Kidney (tissue), 22 donors: ENCODE results near the gene MRPL44. TPM values are rescaled to one million over a fixed set of nuclear protein-coding genes. Genes with fewer than 3 reads are reported as not detected.

Experiments used
- DNase-seq, 5 donors: peaks; one replicate each; pipeline ENCODE4 v3.0.0-alpha.2; 2013 to 2020
- FAIRE-seq: peaks from 2 replicates; lab custom pipeline; 2012; peaks lifted over from hg19 to GRCh38; lab: Jason Lieb, UNC
- H3K27ac ChIP-seq, 2 donors: one replicate each; pipeline ENCODE4 v1.7.0; 2013; ENCODE audit warnings: low read depth in 2 of 2, low read length in 2 of 2, inconsistent platforms in 1 of 2
- H3K27me3 ChIP-seq: one replicate; pipeline ENCODE4 v1.7.1; 2013; ENCODE audit warnings: low read length, inconsistent platforms; ENCODE audit not compliant: control insufficient read depth, insufficient read depth
- H3K36me3 ChIP-seq, 3 donors: one replicate each; pipeline versions ENCODE4 v1.7.0 to v1.7.1; 2013; ENCODE audit warnings: low read length in 3 of 3, control low read depth in 1 of 3, inconsistent platforms in 1 of 3; ENCODE audit not compliant: insufficient read depth in 3 of 3, control insufficient read depth in 2 of 3
- H3K4me1 ChIP-seq, 3 donors: one replicate each; pipeline versions ENCODE4 v1.7.0 to v1.7.1; 2013; ENCODE audit warnings: low read length in 3 of 3, inconsistent platforms in 1 of 3, low read depth in 1 of 3; ENCODE audit not compliant: control insufficient read depth in 2 of 3, insufficient read depth in 2 of 3
- H3K4me3 ChIP-seq, 3 donors: one replicate each; pipeline versions ENCODE4 v1.7.0 to v1.8.1; 2013; ENCODE audit warnings: low read length in 3 of 3, control low read depth in 1 of 3, inconsistent platforms in 1 of 3
- H3K9ac ChIP-seq, 3 donors: one replicate each; pipeline versions ENCODE4 v1.7.0 to v1.7.1; 2013; ENCODE audit warnings: low read length in 3 of 3, control low read depth in 1 of 3, inconsistent platforms in 1 of 3
- H3K9me3 ChIP-seq, 3 donors: one replicate each; pipeline versions ENCODE4 v1.7.0 to v1.7.1; 2013; ENCODE audit warnings: low read length in 3 of 3, control low read depth in 1 of 3, inconsistent platforms in 1 of 3; ENCODE audit not compliant: control insufficient read depth in 2 of 3, insufficient read depth in 1 of 3
- intact Hi-C: fragments of 100-400 bp; cut with DNase I; formaldehyde crosslinking; loops from one replicate; pipeline ENCODE4 v1.11.1; 2022
- long read RNA-seq, 10 donors: library from polyadenylated mRNA in 1 of 10; unstranded in 1 of 10; transcript quantifications; one replicate each; pipeline ENCODE4 v2.0.0 and lab custom pipeline, GENCODE V29; 2021 to 2026
- polyA plus RNA-seq: library from polyadenylated mRNA; stranded (reverse); fragments of 350-450 nt; fragmentation: Illumina TruSeq; extraction: RNeasy Lipid Tissue Mini Kit (QIAGEN cat#74804); gene quantifications from one replicate; pipeline ENCODE4 v1.2.3, GENCODE V29; 2014; ENCODE audit warnings: low read depth, low replicate concordance; ENCODE audit not compliant: insufficient read depth
- total RNA-seq: library from RNA; stranded (reverse); fragmentation: NEBNext Ultra II Directional; extraction: Animal tissue kit (Norgen Biotek cat#: 25700); gene quantifications from one replicate; pipeline ENCODE4 v1.2.1, GENCODE V29; 2021
- TF ChIP-seq, protein P1 (sequence below): IDR thresholded peaks from 3 replicates; pipeline ENCODE4 v1.5.1; 2012; ENCODE audit warnings: mild to moderate bottlenecking, moderate library complexity, borderline replicate concordance; ENCODE audit not compliant: insufficient read depth; ENCODE audit errors: extremely low read depth
- donor health status: control.
- donor health status: control.
- donor health status: control.
- donor health status: control.
- donor health status: control.
- donor health status: DM: yes; HTN: yes; CAD: no.
- donor health status: Normal renal cell carcinoma (clear cell type).

Gene MRPL44
- total RNA-seq (24.2 TPM), polyA plus RNA-seq (52.7 TPM)
- long read RNA-seq, donor 1, transcript MRPL44-201 (4 exons, 1,748 nt), result major isoform, 9 of 9 reads
- long read RNA-seq, donor 1, partial matches to known transcripts, result 0 of 9 reads
- long read RNA-seq, donor 1, other reads (novel, unspliced or antisense), result 0 of 9 reads
- long read RNA-seq, donor 2, transcript MRPL44-201 (4 exons, 1,748 nt), result major isoform, 10 of 10 reads
- long read RNA-seq, donor 2, partial matches to known transcripts, result 0 of 10 reads
- long read RNA-seq, donor 2, other reads (novel, unspliced or antisense), result 0 of 10 reads
- long read RNA-seq, donor 3, transcript MRPL44-201 (4 exons, 1,748 nt), result major isoform, 17 of 22 reads
- long read RNA-seq, donor 3, partial matches to known transcripts, result 5 of 22 reads
- long read RNA-seq, donor 3, other reads (novel, unspliced or antisense), result 0 of 22 reads
- long read RNA-seq, donor 4, transcript MRPL44-201 (4 exons, 1,748 nt), result major isoform, 7 of 106 reads
- long read RNA-seq, donor 4, partial matches to known transcripts, result 48 of 106 reads
- long read RNA-seq, donor 4, other reads (novel, unspliced or antisense), result 51 of 106 reads
- long read RNA-seq, donor 5, result 0 reads
- long read RNA-seq, donor 6, transcript MRPL44-201 (4 exons, 1,748 nt), result major isoform, 7 of 7 reads
- long read RNA-seq, donor 6, partial matches to known transcripts, result 0 of 7 reads
- long read RNA-seq, donor 6, other reads (novel, unspliced or antisense), result 0 of 7 reads
- long read RNA-seq, donor 7, transcript MRPL44-201 (4 exons, 1,748 nt), result major isoform, 28 of 29 reads
- long read RNA-seq, donor 7, partial matches to known transcripts, result 0 of 29 reads
- long read RNA-seq, donor 7, other reads (novel, unspliced or antisense), result 1 of 29 reads
- long read RNA-seq, donor 8, transcript MRPL44-201 (4 exons, 1,748 nt), result major isoform, 9 of 16 reads
- long read RNA-seq, donor 8, partial matches to known transcripts, result 7 of 16 reads
- long read RNA-seq, donor 8, other reads (novel, unspliced or antisense), result 0 of 16 reads
- long read RNA-seq, donor 9, partial matches to known transcripts, result 0 of 2 reads
- long read RNA-seq, donor 9, other reads (novel, unspliced or antisense), result 0 of 2 reads
- long read RNA-seq, donor 10, transcript MRPL44-201 (4 exons, 1,748 nt), result major isoform, 6 of 6 reads
- long read RNA-seq, donor 10, partial matches to known transcripts, result 0 of 6 reads
- long read RNA-seq, donor 10, other reads (novel, unspliced or antisense), result 0 of 6 reads

DNA sequence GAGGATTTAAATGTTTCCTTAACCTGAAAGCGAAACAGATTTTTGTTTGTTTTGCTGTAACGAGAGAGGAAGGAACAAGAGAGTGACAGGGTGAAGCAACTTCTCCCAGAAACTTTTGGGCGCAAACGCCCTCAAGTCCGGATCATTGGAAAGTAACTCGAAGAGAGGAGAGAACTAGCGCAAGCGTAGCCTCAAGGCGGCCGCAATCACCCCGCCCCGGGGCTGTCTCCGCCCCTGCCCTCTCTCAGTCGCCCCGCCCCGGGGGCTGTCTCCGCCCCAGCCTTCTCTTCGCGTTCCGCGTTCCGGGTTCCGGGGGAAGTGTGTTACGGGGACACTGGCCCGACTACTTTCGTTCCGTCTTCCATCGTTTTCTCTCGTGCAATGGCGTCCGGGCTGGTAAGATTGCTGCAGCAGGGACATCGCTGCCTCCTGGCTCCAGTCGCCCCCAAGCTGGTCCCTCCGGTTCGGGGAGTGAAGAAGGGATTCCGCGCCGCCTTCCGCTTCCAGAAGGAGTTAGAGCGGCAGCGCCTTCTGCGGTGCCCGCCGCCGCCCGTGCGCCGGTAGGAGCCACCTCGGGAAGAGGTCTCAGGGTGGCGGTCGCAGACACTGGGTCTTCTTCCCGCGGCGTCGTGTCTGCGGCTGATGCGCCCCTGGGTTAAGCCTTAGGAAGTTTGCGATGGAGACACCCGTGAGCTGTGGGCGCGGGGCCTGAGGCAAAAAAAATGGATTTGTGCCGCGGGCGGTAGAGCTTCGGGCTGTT, at the start of gene MRPL44:
MRPL44 (plus strand) TSS at position 372 of the 760 bp plus-strand sequence; CDS start at position 382, 10 bp downstream.
- Histone ChIP-seq H3K36me3 (peaks cover 0 to 2% (median 0%) of the 10 kb centered on the region in 3 donors), H3K27me3 (no peaks in the 10 kb centered on the region), H3K4me3 (peak within 1 kb of the TSS; percentile 81 to 92 (median 87)), H3K27ac (peak within 1 kb of the TSS in 1 of 2 donors; percentile 84), H3K9me3 (no peaks in the 10 kb centered on the region), H3K9ac (peak within 1 kb of the TSS; percentile 66 to 79 (median 68)), H3K4me1 (peaks cover 0 to 24% (median 13%) of the 10 kb centered on the region in 3 donors)
- DNase-seq (peak; percentile 96 to 98 (median 97)), FAIRE-seq (peak; percentile 84)
- intact Hi-C loops, result no loop called here
- TF ChIP-seq, protein P1, sequence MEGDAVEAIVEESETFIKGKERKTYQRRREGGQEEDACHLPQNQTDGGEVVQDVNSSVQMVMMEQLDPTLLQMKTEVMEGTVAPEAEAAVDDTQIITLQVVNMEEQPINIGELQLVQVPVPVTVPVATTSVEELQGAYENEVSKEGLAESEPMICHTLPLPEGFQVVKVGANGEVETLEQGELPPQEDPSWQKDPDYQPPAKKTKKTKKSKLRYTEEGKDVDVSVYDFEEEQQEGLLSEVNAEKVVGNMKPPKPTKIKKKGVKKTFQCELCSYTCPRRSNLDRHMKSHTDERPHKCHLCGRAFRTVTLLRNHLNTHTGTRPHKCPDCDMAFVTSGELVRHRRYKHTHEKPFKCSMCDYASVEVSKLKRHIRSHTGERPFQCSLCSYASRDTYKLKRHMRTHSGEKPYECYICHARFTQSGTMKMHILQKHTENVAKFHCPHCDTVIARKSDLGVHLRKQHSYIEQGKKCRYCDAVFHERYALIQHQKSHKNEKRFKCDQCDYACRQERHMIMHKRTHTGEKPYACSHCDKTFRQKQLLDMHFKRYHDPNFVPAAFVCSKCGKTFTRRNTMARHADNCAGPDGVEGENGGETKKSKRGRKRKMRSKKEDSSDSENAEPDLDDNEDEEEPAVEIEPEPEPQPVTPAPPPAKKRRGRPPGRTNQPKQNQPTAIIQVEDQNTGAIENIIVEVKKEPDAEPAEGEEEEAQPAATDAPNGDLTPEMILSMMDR, result peak; percentile 21

DNA sequence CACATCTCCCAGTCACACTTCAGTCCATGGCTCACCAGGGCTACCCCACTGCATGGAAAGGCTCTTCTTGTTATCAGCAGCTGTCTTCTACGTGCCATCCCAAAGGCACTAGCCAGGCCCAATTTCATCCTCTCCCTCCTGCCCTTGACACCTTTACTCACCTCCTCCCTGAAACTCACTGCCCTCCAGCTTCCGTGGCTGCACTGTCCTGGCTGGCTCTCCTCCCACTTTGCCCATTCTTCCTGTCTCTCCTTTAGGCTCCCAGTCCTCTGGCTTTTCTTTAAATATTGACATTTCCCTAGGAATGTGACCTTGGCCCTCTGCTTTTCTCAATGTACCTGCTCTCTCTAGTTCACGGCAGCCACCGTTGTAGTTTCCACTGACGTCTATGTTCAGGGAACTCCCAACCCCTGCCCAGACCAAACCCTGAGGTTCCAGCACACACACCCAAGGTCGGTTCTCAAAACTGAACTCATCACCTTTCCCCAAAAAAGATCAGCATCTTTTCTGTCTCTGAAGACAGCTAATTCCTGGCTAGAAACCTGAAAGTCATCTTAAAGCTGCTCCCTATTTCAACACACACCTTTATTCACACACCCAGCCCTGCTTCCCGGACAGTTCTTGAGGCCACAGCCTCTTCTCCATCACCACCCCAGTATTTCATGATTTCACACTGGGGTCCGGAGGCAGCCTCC, 48.8 kb upstream of the MRPL44 start:
- peaks cover 0 to 16% (median 8%) of the 10 kb centered on the region in 3 donors for H3K4me1 ChIP-seq
- H3K4me3 ChIP-seq, result no peak overlapping the region
- no peaks in the 10 kb centered on the region for H3K27me3 ChIP-seq
- H3K36me3 ChIP-seq, result peaks cover 0 to 8% (median 0%) of the 10 kb centered on the region in 3 donors
- no peak overlapping the region for H3K9ac ChIP-seq
- intact Hi-C loops, result no loop called here
- FAIRE-seq, result no peak
- H3K9me3 ChIP-seq, result no peaks in the 10 kb centered on the region
- TF ChIP-seq, protein P1, result no peak
- H3K27ac ChIP-seq, result no peak overlapping the region
- no peak for DNase-seq
